OCI-LY7 (cell line): ENCODE measurements around the gene CLDN9. TPM values are rescaled to one million over a fixed set of nuclear protein-coding genes. Genes with fewer than 3 reads are reported as not detected.

ENCODE experiments used
- BruUV-seq: library from RNA; stranded (reverse); fragments of 400-500 nt; replicated peaks from 2 replicates; lab custom pipeline; 2021; lab: Mats Ljungman, UMichigan
- CTCF ChIA-PET: fragments of 300-600 bp; sonication (Branson Sonifier 250); formaldehyde crosslinking; loops from one replicate; lab custom pipeline; 2022; ENCODE audit warnings: antibody characterized with exemption; ENCODE audit not compliant: unreplicated experiment; lab: Charles Lee
- POLR2A ChIA-PET: fragments of 300-600 bp; sonication (Branson Sonifier 250); formaldehyde crosslinking; loops from one replicate; lab custom pipeline; 2022; ENCODE audit warnings: antibody characterized with exemption; lab: Charles Lee
- DNase-seq: peaks from one replicate; pipeline ENCODE4 v3.0.0-alpha.2; 2015; ENCODE audit warnings: low spot score
- H2AFZ ChIP-seq: fragments of 200-600 bp; sonication (generic), shearing (Covaris generic); 2 replicates; pipeline ENCODE4 v1.6.1; 2014; ENCODE audit warnings: mild to moderate bottlenecking, antibody characterized with exemption, low read length, moderate library complexity
- H3K27ac ChIP-seq: fragments of 200-600 bp; sonication (generic); 2 replicates; pipeline ENCODE4 v1.5.1; 2014; ENCODE audit warnings: mixed run types, low read depth, mild to moderate bottlenecking, moderate library complexity, low read length, inconsistent platforms; ENCODE audit not compliant: poor library complexity, severe bottlenecking
- H3K36me3 ChIP-seq: fragments of 200-600 bp; sonication (generic); 2 replicates; pipeline ENCODE4 v1.6.1; 2014; ENCODE audit warnings: mild to moderate bottlenecking, antibody characterized with exemption, low read length, moderate library complexity, mixed read lengths; ENCODE audit not compliant: insufficient read depth
- H3K4me1 ChIP-seq: fragments of 200-600 bp; sonication (generic); 2 replicates; pipeline ENCODE4 v1.5.1; 2014; ENCODE audit warnings: mild to moderate bottlenecking, low read length; ENCODE audit not compliant: insufficient read depth, poor library complexity, severe bottlenecking
- H3K4me2 ChIP-seq: fragments of 200-600 bp; sonication (generic); 2 replicates; pipeline ENCODE4 v1.6.1; 2014; ENCODE audit warnings: mild to moderate bottlenecking, low read length
- H3K4me3 ChIP-seq: fragments of 200-600 bp; sonication (generic); 2 replicates; pipeline ENCODE4 v1.5.1; 2014; ENCODE audit warnings: mild to moderate bottlenecking, low read depth, low read length; ENCODE audit not compliant: poor library complexity, severe bottlenecking
- H3K79me2 ChIP-seq: fragments of 200-600 bp; sonication (generic); 2 replicates; pipeline ENCODE4 v1.6.1; 2016; ENCODE audit warnings: low read depth, mild to moderate bottlenecking, low read length, moderate library complexity, mixed read lengths; ENCODE audit not compliant: insufficient read depth
- H3K9me2 ChIP-seq: fragments of 200-600 bp; sonication (generic); 2 replicates; pipeline ENCODE4 v1.6.1; 2016; ENCODE audit warnings: mild to moderate bottlenecking, low read length, mixed read lengths; ENCODE audit not compliant: insufficient read depth
- H3K9me3 ChIP-seq: fragments of 200-600 bp; sonication (generic); 2 replicates; pipeline ENCODE4 v1.6.1; 2014; ENCODE audit warnings: mild to moderate bottlenecking, mixed run types, low read length, mixed read lengths
- H4K20me1 ChIP-seq: fragments of 200-600 bp; sonication (generic); 2 replicates; pipeline ENCODE4 v1.6.1; 2014; ENCODE audit warnings: mild to moderate bottlenecking, antibody characterized with exemption, low read length, moderate library complexity, mixed read lengths; ENCODE audit not compliant: insufficient read depth
- EZH2phosphoT487 ChIP-seq: fragments of 200-600 bp; sonication (generic); IDR thresholded peaks from 2 replicates; pipeline ENCODE4 v1.6.1; 2018; ENCODE audit warnings: low read depth, borderline replicate concordance, mild to moderate bottlenecking, mixed run types, antibody characterized with exemption, low read length, moderate library complexity, mixed read lengths
- intact Hi-C: fragments of 100-400 bp; cut with micrococcal nuclease; formaldehyde crosslinking; loops from one replicate; pipeline ENCODE4 v1.10.0; 2022; ENCODE audit not compliant: unreplicated experiment
- total RNA-seq, 2 experiments: library from RNA; depleted of rRNA in 1 of 2; stranded (reverse); fragments of >200 nt in 1 of 2; shearing (Covaris generic) in 1 of 2; gene quantifications; 2 replicates each; pipeline ENCODE4 v1.2.3, GENCODE V29; 2014 to 2022
- TF ChIP-seq, protein P1 (sequence below): fragments of 200-600 bp; sonication (generic); conservative IDR thresholded peaks from 2 replicates; pipeline ENCODE4 v1.5.1; 2014; ENCODE audit warnings: mild to moderate bottlenecking, antibody characterized with exemption, low read length, moderate library complexity, mixed read lengths

CLDN9 gene
- total RNA-seq, 2 experiments from 2014 or later, result 0.42 TPM; not detected in 1

DNA sequence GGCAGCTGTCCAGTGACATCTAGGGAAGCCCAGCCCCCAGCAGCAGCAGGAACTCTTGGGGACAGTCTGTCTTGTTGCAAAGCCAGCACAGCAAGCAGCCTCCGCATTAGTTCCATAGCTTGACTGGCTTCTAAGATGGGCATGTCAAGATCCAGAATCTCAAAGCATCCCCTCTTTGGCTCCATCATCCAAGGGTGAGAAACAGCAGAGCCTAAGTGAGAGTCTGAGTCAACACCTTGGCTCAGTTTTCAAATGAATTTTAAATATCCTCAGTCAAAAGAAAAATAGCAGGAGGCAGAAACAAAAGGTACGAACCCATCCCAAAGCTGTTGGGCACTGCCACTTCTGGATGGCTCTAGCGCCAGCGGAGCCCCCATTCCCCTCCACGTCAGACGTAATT, 2.2 kb downstream of the CLDN9 start:
- TF ChIP-seq EZH2phosphoT487, result no peak
- TF ChIP-seq, protein P1, sequence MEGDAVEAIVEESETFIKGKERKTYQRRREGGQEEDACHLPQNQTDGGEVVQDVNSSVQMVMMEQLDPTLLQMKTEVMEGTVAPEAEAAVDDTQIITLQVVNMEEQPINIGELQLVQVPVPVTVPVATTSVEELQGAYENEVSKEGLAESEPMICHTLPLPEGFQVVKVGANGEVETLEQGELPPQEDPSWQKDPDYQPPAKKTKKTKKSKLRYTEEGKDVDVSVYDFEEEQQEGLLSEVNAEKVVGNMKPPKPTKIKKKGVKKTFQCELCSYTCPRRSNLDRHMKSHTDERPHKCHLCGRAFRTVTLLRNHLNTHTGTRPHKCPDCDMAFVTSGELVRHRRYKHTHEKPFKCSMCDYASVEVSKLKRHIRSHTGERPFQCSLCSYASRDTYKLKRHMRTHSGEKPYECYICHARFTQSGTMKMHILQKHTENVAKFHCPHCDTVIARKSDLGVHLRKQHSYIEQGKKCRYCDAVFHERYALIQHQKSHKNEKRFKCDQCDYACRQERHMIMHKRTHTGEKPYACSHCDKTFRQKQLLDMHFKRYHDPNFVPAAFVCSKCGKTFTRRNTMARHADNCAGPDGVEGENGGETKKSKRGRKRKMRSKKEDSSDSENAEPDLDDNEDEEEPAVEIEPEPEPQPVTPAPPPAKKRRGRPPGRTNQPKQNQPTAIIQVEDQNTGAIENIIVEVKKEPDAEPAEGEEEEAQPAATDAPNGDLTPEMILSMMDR, result no peak
- Histone ChIP-seq H3K9me3 (no peaks in the 10 kb centered on the region), H3K4me3 (no peak overlapping the region), H3K79me2 (no peaks in the 10 kb centered on the region), H4K20me1 (no peaks in the 10 kb centered on the region), H3K9me2 (no peaks in the 10 kb centered on the region), H3K4me1 (peaks cover 6% of the 10 kb centered on the region), H3K36me3 (no peaks in the 10 kb centered on the region), H3K27ac (no peak overlapping the region), H3K4me2 (no peak overlapping the region), H2AFZ (no peak overlapping the region)
- ChIA-PET CTCF (no interaction called here), POLR2A (interaction anchor here (0.6 kb wide), 1 partner anchor 1702 kb away, joined by 3 read pairs; no protein-coding TSS in a partner anchor)
- DNase-seq, result no peak
- intact Hi-C loops, result no loop called here
- no TSS peak for BruUV-seq

DNA sequence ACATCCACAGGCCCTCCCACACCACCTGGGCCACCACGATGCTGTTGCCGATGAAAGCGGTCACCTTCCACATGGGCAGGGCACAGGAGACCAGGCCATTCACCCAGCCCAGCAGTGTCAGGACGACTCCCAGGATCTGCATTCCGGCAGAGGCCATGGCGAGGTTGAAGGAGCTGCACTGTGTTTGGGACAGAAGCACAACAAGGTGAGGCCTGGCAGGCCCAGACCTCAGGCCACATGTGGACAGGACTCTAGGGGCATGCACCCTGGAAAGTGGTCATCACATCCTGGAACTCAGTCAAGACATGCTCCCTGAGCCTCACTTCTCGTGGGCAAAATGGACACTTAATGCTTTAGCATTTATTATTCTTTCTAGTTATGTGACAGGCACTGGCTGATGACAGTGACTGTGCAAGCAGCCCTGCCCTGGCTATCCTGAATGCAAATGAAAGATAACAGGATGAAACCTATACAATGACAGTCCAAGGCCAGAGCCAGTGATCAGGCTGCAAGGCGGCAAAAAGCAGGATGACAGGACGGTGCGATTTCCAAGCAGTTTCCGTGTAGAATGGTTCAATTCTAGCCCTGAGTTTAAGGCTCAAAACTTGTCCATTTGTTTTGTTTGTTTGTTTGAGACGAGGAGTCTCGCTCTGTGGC, 3.3 kb downstream of the CLDN9 start:
- ChIA-PET POLR2A (no interaction called here), CTCF (no interaction called here)
- Histone ChIP-seq H3K36me3 (no peaks in the 10 kb centered on the region), H3K79me2 (no peaks in the 10 kb centered on the region), H3K4me1 (peaks cover 14% of the 10 kb centered on the region), H2AFZ (no peak overlapping the region), H4K20me1 (no peaks in the 10 kb centered on the region), H3K4me3 (no peak overlapping the region), H3K9me3 (no peaks in the 10 kb centered on the region), H3K9me2 (no peaks in the 10 kb centered on the region), H3K27ac (no peak overlapping the region), H3K4me2 (no peak overlapping the region)
- TF ChIP-seq, protein P1, result no peak
- no peak for TF ChIP-seq EZH2phosphoT487
- DNase-seq, result no peak
- intact Hi-C loops, result no loop called here
- BruUV-seq, result no TSS peak

DNA sequence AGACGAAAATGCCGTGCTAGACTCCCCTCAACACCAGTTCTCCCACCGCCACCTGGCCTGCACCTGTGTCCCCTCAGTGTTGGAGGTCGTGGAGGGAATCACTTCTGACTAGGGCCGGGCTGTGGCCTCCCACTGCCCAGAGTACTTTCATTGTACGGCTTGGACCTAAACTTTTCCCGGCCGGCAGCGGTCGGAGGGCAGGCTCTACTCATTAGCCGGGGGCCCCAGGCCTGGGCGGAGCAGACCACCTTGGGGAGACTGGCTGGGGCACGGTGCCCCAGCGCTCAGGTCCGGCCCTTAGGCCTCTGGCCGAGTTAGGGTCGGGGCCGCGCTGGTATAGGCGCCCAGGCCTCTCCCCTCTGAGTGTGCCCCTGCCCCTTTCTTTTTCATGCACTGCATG, 4.6 kb downstream of the CLDN9 start:
- Histone ChIP-seq H3K4me1 (peaks cover 28% of the 10 kb centered on the region), H2AFZ (no peak overlapping the region), H4K20me1 (no peaks in the 10 kb centered on the region), H3K27ac (no peak overlapping the region), H3K36me3 (no peaks in the 10 kb centered on the region), H3K4me3 (no peak overlapping the region), H3K9me3 (no peaks in the 10 kb centered on the region), H3K79me2 (no peaks in the 10 kb centered on the region), H3K4me2 (no peak overlapping the region), H3K9me2 (no peaks in the 10 kb centered on the region)
- no peak for DNase-seq
- TF ChIP-seq, protein P1, result no peak
- TF ChIP-seq EZH2phosphoT487, result no peak
- intact Hi-C loops, result no loop called here
- ChIA-PET CTCF (no interaction called here), POLR2A (no interaction called here)
- BruUV-seq, result no TSS peak
